GM19372 (cell line): ENCODE results near the gene SPHK2.
"Not testable (repeated sequence)": the region's sequence is repeated elsewhere in the genome, so short reads cannot be mapped to it uniquely, and the experiment has no call there.

Source experiments
- ATAC-seq: cut with Tn5 transposase; IDR thresholded peaks from one replicate; pipeline ENCODE4 v1.9.1; 2021; ENCODE audit warnings: mild to moderate bottlenecking, low read depth, moderate library complexity; ENCODE audit not compliant: unreplicated experiment

Gene SPHK2

GRCh38 chr19:48618916-48619691 is at the start of gene SPHK2, which contains the start of gene RPL18:
SPHK2 (plus strand) TSS chr19:48619506; CDS start chr19:48620515, 1,009 bp downstream.
RPL18 (minus strand) TSS chr19:48619178; CDS start chr19:48619143, 35 bp downstream.
- peak; percentile 90 for ATAC-seq

- ATAC-seq, result no peak
Observed at GRCh38 chr19:48569814-48570213, 49.5 kb upstream of the SPHK2 start.

GRCh38 chr19:48571378-48572162 is 47.7 kb upstream of the SPHK2 start:
- no peak for ATAC-seq

- no peak for ATAC-seq
Observed at GRCh38 chr19:48573163-48573505, 46.2 kb upstream of the SPHK2 start.

GRCh38 chr19:48575931-48576622 is 43.2 kb upstream of the SPHK2 start:
- ATAC-seq, result no peak

GRCh38 chr19:48577908-48578307 is 41.4 kb upstream of the SPHK2 start:
- ATAC-seq, result not testable (repeated sequence)

- no peak for ATAC-seq
Observed at GRCh38 chr19:48578891-48579290, 40.4 kb upstream of the SPHK2 start.

GRCh38 chr19:48582168-48582567 is 37.1 kb upstream of the SPHK2 start:
- ATAC-seq, result no peak

GRCh38 chr19:48587387-48587786 is 31.9 kb upstream of the SPHK2 start:
- ATAC-seq, result no peak

GRCh38 chr19:48588670-48589401 is 30.5 kb upstream of the SPHK2 start:
- ATAC-seq, result no peak

- no peak for ATAC-seq
Observed at GRCh38 chr19:48591021-48591420, 28.3 kb upstream of the SPHK2 start.

- ATAC-seq, result no peak
Observed at GRCh38 chr19:48595171-48595570, 24.1 kb upstream of the SPHK2 start.

GRCh38 chr19:48595833-48596232 is 23.5 kb upstream of the SPHK2 start:
- no peak for ATAC-seq

GRCh38 chr19:48596237-48596636 is 23.1 kb upstream of the SPHK2 start:
- no peak for ATAC-seq

GRCh38 chr19:48596679-48597465 is 22.4 kb upstream of the SPHK2 start:
- ATAC-seq, result no peak

- ATAC-seq, result no peak
Observed at GRCh38 chr19:48598996-48599700, 20.2 kb upstream of the SPHK2 start.

GRCh38 chr19:48600679-48601417 is 18.5 kb upstream of the SPHK2 start:
- no peak for ATAC-seq

GRCh38 chr19:48603001-48603400 is 16.3 kb upstream of the SPHK2 start:
- ATAC-seq, result no peak
